CD4-positive, alpha-beta T cell treated with Interleukin-4 for 4 hours (primary cell): Measurements from ENCODE around the gene TPCN2.
"Not testable (repeated sequence)": the region's sequence is repeated elsewhere in the genome, so short reads cannot be mapped to it uniquely, and the experiment has no call there.

Experiments used
- DNase-seq: peaks from one replicate; pipeline ENCODE4 v3.0.0-alpha.2; 2020

TPCN2 gene

DNA sequence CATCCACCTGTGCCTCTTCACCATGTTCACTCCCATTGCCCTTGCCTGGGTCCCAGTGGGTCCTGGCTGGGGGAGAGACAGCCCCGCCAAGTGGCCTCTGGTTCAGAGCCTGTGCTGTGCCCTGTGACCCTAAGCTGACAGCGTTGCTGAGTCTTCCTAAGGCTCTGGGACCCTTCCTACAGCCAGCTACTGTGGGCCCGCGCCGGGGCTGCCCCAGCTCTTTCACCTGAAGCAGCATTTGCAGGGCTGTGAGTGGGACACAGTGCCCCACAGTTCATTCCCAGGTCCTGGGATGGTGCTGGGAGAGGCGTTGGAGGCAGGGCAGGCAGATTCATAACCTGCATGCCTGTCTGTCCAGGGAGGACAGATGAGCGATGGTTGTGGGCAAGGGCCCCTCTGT is 10.7 kb downstream of the TPCN2 start:
- DNase-seq, result no peak

DNA sequence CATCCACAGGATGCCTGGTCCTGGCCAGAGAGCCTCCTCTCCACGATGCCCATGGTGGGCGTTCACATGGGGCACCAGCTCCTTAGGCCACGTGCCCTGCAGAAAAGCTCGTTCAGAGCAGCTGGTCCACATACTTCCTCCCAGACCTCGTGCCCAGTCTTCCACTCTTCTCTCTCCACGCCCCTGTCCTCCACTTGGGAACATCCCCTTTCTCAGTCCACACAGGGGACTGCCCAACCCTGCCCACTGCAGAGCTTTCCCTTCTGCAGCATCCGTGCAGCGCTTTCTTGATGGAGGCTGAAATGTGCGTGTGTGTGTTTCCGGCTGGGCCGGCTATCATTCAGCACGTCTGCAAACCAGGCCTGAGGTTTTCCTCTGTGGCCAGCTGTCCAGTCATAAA is 11.3 kb downstream of the TPCN2 start:
- DNase-seq, result no peak

DNA sequence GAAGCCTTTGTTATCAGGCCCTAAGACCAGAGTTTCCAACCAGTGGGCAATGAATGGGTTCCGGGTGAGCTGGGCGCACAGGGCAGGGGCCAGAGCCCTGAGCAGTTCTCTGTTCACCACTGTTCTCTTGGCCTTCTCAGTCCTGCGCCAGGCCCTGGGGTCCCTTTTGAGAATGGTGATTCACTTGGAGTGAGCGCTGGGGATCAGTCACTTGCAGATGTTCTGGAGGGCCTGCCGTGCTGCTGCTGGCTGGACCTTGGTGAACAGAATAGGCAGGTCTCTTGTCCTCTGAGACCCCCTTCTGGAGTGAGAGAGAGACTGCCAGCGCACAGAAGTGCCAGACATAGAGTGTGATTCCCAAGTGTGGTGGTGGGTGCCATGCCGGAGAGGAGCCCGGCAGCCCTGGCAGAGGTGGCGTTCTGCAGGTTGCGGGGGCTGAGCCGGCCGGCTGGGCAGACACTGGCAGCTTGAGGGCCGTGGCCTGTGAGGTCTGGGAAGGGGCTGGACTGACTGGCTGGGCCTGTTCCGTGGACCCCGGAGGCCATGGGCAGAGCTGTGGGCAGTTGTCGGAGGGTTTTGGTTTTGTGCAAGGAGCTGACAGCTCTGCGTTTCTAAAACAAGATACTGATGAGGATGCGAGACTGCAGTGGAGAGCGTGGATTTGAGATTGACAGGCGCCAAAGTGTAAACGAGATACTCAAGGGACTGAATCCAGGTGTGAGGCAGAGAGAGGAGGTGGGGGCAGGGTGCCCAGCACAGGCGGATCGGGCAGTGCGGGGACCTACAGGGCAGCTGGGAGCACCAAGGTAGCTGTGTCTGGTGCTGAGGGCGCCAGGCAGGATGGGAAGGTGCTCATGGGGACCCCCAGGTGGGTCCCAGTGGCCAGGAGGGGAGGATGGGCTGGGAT is 12.3 kb downstream of the TPCN2 start:
- no peak for DNase-seq

DNA sequence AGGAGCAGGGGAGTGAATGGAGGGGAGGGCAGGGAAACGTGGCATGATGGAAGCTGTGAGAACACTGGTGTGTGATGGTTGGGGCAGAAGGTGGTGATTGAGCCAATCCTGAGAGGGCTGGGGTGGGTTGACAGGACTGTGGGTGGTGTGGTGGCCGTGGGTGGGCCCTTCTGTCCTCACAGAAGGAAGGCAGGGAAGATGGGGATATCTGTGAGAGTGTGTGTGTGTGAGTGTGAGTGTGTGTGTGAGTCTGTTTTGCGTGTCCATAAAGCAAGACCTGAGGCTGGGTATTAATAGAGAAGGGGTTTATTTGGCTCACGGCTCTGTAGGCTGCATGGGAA is 13.0 kb downstream of the TPCN2 start:
- DNase-seq, result no peak

DNA sequence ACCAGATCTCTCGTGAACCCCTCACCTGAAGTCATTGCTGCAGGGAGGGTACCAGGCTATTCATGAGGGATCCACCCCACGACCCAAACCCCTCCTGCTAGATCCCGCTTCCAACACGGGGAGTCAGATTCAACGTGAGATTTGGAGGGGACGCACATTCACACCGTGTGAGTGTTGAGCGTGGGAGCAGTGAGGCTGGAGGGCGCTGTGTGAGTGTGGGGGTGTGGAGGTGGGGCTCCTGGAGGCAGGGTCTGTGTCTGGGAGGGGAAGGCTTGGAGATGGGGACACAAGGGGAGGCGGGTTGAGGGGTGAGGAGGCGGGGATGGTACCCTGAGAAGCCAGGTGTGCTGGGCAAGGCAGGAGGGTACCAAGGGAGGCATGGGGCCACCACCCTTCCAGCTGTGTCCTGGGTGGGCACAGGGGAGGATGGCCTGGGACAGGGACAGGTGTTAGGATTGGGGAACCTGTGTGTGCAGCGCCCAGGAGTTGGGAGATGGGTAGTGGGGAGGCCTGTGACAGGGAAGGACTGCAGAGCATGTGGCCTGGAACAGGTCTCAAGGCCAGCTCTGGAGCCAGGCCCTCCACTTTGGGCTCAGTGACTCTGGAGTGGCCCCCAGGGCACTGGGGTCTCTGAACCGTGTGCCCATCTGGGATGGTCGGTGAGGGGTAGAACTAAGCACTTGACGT is 13.6 kb downstream of the TPCN2 start:
- DNase-seq, result no peak

DNA sequence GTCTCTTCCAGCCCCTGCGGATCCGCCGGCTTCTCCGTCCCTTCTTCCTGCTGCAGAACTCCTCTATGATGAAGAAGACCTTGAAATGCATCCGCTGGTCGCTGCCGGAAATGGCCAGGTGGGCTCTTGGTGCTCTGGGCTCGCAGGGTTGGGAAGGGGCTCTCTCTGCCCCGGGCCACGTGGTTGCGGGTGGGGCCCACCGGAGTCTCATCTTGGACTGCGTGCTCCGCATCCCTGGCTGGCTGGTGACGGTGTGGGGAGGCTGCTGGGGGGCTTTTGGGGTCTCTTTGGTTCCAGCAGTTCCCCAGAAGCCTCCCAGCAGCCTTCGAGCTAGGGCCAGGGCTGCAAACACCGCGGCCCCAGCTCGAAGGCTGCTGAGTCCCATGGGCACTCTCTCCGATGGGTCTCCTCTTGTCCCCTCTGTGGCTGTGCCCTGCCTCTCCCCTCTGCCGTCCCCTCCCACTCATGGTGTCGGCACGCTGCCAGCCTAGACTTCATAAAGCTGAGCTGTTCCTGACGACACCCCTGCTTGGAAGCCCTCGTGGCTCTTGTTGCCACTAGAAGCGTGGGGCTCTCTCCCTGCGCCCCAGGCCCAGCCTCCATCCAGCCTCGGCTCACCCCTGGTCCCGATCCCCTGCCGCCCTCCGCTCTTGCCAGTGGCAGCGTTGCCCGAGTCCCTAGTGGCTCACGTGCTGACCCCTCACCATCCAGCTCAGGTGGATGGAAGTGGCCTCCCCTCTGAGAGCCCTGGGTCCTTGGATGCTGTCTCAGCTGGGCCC is 14.3 kb downstream of the TPCN2 start:
- no peak for DNase-seq

DNA sequence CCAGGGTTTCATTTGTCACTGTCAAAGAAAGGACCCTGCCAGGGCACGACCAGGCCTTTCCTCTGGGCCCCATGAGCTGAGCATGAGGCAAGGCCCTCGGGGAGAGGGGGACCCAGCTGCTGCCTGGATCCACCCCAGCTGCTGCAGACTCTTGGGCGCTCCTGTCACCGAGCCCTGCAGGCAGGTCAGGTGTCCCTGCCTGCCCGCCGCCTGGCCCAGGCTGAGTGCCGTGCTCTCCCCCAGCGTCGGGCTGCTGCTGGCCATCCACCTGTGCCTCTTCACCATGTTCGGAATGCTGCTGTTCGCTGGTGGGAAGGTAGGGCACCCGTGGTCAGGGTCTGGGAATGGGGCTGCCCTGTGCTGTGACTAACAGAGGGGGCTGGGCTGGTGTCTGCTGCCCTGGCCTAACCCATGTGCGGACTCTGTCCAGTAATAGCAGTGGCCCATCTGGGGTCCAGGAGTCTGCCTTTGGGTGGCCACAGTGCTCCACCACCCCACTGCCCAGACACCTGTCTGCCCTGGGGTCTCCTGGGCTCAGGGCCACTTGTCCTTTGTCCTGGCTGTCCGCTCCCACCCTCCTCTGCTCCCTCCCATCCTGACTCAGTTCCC is 15.0 kb downstream of the TPCN2 start:
- no peak for DNase-seq

DNA sequence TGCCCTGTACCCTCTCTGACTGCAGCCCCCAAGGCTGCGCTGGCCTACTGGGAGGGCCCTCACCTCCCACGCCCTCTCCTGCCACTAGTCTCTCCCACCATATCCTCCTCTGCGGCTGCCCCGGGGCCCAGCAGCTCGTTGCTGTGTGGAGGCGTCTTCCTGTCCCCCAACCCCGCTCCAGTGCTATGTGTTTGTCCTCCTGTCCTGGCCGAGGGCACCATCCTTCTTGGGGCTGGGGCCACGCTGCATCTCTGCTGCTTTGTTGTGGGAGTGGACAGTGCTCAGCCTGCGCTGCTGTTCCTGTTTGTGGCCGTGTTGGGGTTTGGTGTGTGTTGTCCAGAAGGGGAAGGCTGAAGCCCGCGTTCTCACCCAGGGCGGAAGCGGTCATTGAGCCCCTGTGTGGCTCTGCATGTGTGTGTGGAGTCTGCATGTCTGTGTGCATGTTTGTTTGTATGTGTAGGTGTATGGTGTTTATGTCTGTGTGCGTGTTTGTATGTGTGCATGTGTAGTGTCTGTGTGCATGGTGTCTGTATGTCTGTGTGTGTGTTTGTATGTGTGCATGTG is 15.7 kb downstream of the TPCN2 start:
- DNase-seq, result no peak

DNA sequence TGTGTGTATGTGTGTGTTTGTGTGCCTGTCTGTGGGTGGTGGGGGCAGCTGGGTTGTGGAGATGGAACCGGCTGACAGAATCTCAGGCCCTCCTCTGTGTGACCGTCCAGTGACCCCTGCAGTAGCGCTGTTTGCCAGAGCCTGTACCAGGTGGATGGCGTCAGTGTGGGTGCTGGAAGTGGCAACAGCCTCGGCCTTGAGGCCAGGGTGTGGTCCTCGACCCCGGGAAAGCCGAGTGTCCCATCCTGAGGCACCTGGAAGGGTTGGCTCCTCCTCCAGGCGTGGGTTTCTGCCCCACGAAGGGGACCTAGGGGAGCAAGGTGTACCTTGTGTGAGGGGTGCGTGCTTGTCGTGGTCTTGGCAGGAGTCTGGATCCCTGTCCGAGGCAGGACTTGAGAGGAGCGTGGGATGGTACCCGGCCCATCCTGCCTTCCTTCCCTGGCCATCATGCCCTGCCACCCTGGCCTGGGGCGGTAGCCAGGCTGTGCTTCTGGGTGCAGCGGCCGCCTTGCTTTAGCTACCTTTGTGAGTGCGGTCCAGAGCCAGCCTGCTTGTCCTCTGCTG is 16.5 kb downstream of the TPCN2 start:
- DNase-seq, result no peak

DNA sequence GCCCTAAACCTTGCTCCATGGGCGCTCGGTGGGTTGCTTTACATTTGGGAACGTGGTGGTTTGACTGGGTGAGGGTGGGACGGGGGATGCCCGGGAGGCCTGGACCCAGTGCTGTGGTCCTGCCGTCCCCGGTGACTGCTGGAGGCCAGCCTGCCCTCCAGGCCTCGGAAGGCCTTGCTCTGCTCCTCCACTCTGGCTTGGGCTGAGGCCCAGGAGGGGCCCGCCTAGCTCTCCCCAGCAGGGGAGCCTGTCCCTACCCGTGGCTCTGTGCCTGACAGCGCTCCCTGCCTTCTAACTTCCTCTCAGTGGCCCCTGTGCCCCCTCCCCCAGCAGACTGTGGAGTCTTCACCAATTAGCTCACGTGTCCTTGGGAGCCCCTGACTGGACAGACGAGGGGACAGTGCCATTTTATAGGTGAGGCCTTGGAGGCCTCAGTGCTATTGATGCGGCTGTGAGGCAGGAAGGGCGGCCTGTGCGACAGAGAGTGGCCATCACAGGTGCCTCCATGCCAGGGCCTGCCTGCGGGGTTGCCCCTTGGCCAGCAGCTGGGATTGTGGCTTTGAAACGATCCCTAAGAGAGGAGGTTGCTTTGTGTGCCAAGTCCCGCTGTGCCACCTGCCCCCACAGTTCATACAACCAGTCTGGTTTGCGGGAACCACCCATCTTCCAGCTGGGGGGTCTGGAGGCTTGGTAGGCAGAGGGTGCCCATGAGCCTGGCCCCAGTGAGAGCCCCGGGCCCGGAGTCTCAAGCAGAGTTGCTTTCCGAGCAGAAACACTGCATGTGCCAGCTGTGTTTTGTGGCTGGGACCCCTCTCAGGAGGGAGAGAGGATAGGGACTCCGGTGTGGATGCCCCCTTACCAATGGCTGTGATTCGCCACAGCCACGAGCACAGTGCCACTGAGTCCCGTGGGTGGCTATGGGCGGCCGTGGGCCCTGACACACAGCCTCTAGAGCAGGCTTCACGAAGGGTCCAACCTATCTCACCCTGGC is 17.7 kb downstream of the TPCN2 start:
- no peak for DNase-seq

DNA sequence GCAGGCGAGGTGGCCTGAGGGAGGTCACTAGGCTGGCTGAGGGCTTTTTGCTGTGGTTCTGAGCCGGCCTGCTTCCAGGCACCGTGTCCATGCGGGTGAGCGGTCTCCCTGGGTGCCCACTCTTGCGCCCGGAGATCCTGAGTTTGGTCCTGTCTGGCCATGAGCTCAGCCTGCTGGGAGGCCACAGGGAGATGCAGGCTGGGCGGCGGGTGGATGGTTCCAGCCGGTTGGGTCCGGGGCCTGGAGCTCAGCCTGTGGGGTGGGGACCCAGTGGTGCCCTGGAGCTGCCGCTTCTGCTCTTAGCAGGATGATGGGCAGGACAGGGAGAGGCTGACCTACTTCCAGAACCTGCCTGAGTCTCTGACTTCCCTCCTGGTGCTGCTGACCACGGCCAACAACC is 18.5 kb downstream of the TPCN2 start:
- no peak for DNase-seq

DNA sequence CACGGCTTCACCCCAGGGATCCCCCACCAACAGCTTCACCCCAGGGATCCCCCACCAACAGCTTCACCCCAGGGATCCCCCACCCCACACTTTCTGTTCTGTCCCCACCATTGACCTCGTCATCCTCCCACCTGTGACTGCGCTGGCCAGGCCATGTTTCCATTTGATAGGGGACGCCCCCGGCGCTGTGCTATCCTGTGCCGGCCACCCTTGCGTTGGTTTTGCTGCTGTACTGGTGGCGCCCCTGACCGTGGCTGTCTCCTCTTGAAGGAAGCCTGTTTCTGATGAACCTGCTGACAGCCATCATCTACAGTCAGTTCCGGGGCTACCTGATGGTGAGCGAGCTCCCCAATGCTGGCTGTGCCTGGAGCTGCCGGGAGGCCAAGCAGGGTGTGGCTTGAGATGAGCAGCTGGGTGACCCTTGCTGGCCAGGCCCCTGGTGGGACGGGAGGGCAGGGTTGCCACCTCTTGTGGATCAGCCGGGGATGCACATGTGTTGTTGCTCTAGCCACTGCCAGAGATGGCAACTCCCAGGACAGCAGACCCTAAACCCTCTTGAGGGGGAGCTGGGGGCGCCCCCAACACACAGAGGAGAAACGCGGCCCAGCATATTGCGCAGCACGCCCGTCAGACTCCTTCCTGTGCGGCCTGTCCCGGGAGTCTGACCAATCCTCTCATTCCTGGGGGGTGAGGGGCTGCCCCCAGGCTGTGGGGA is 22.5 kb downstream of the TPCN2 start:
- no peak for DNase-seq

DNA sequence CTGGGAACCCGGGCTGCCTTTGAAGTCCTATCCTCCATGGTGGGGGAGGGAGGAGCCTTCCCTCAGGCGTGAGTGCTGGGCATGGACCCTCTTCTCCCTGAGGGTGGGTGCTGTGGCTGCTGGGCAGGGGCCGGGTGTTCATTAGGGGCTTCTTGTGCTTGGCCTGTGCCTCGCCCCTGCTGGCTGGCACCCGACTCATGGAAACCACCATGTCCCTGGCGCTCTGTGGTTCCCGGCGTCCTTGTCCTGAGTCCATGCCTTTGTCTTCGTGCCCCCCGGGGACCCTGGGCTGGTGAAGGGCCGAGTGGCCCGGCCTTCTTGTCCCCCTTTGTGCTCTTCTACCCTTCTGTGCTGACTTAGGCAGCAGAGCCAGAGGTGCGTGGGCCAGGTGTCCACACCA is 23.2 kb downstream of the TPCN2 start:
- DNase-seq, result no peak

DNA sequence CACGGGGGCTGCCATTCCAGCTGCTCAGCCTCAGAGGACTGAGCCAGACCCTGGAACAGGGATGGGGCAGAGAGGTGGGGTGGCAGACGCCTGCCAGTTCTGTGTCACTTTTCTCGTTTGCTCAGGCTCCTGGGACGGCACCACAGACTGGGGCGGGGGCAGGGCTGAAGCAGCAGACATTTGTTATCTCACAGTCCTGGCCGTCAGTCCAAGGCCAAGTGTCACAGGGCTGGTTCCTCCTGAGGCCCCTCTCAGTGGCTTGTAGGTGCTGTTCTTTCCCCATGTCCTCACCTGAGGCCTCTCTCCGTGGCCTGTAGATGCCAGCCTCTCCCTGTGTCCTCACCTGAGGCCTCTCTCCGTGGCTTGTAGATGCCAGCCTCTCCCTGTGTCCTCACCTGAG is 24.7 kb downstream of the TPCN2 start:
- DNase-seq, result no peak

DNA sequence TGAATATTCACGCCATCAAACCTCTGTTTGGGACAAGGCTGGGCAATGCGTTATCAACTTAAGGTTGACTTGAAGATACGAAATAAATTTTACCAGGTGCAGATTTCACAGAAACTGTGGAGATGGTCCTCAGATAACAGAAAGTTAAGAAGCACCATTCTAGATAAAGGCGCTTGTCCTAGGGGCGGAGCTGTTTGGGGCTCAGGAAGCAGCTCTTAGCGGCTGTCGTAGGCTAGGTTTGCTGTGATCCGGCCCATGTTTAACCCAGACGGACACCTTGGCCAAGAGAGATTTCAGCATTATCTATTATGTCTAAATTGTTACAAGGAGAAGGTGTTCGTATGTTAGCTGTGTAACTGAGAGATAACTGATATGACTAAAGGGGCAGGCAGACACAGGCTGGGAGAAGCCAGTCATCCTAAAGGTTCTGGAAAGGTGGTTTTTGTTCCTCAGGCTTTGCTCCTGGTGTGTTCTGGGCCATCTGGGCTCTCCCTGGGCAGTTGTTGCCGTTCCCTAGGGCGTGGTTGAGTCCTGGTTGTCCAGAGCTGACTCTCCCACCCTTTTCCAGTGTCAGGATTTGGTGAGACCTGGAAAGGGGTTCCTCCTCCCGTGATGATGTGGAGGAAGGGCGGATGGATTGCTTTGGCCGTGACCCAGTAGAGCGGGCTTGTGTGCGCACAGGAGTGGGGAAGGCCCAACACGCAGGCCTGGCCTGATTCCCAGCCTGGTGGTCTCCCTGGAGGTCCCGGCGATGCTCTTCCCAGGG is 25.8 kb downstream of the TPCN2 start:
- no peak for DNase-seq

DNA sequence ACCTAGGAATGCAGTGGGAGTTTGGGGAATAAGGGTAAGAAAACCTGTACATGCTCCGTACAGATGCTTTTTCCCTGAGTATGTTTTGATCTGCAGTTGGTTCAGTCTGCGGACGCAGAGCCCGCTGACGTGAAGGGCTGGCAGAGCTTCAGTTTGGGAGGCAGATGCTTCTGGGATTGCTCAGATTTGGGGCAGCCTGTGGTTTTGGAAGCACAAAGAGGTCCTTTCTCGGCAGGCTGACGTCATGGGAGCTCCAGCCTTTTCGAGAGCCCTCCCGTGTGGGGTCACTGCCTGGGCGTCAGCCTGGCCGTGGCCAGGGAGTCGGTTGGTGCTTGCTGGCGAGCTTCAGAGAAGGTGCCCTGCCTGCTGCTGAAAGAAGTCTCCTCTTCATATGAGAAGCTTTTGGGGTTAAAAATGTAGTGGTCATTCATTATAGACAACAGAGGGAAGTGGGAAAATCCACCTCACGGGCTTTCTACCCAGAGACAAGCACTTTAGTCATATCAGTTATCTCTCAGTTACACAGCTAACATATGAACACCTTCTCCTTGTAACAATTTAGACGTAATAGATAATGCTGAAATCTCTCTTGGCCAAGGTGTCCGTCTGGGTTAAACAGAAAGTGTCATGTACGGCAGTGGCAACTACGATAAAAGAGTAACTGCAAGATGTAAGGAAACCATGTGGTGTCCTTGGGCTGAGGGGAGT is 26.8 kb downstream of the TPCN2 start:
- DNase-seq, result no peak

DNA sequence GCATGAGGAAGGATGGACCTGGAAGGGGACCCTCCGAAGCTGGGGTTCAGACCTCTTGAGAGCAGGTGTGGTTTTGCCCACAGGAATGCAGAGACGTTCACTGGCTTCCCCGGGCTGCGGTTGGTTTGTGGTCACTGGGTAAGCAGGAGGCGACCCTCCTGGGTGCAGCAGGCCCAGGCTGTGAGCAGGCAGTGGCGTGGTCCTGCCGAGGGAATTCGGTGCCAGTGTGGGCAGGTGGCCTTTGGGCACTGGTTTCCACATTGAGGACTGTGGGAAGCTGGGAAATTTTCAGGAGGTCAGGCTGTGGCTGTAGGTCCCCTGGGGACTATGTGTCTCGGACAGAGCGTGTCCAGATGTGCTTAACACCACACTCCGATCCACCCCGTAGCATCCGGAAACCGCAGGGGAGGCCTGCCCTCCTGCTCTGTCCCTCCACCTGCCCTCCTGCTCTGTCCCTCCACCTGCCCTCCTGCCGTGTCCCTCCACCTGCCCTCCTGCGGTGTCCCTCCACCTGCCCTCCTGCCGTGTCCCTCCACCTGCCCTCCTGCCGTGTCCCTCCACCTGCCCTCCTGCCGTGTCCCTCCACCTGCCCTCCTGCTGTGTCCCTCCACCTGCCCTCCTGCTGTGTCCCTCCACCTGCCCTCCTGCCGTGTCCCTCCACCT is 27.5 kb downstream of the TPCN2 start:
- DNase-seq, result no peak

DNA sequence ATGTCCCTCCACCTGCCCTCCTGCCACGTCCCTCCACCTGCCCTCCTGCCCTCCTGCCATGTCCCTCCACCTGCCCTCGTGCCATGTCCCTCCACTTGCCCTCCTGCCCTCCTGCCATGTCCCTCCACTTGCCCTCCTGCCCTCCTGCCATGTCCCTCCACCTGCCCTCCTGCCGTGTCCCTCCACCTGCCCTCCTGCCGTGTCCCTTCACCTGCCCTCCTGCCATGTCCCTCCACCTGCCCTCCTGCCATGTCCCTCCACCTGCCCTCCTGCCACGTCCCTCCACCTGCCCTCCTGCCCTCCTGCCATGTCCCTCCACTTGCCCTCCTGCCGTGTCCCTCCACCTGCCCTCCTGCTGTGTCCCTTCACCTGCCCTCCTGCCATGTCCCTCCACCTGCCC is 28.2 kb downstream of the TPCN2 start:
- DNase-seq, result not testable (repeated sequence)

DNA sequence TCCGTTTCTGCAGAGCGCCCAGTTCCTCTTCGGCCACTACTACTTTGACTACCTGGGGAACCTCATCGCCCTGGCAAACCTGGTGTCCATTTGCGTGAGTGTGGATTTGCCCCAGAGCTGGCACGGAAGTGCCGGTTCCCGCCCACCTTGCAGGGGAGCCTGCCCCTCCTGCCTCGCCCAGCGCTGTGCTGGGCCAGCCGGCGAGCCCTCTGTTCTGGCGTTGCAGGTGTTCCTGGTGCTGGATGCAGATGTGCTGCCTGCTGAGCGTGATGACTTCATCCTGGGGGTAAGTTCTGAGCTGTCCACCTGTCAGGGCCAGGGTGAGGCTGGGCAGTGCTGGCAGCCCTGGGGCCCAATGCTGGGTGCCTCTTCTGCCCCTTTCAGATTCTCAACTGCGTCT is 29.8 kb downstream of the TPCN2 start:
- DNase-seq, result no peak
